HEK293 (cell line): Measurements from ENCODE around the gene MND1.
A peak's percentile ranks its signal among the peaks of the same experiment; 100 is the strongest.

ENCODE experiments used
- CTCF ChIA-PET: fragments of 350-600 bp; formaldehyde crosslinking; extraction: SDS; loops from one replicate; lab custom pipeline; 2021; ENCODE audit warnings: antibody characterized with exemption; lab: Yijun Ruan, JAX
- POLR2A ChIA-PET: fragments of 300-600 bp; formaldehyde crosslinking; extraction: SDS; loops from one replicate; lab custom pipeline; 2020; ENCODE audit warnings: antibody characterized with exemption, inconsistent platforms; lab: Yijun Ruan, JAX
- H3K27ac ChIP-seq: fragments of 200-500 bp; sonication (Bioruptor generic); 2 replicates; pipeline ENCODE4 v1.5.1; 2014; ENCODE audit warnings: low read depth, low read length, control low read depth, inconsistent platforms; ENCODE audit errors: extremely low read depth
- H3K36me3 ChIP-seq, 2 experiments: fragments of 200-500 bp in 1 of 2; sonication (Bioruptor generic) in 1 of 2; 1 replicate in 1 of 2; 2 replicates in 1 of 2; pipeline ENCODE4 v1.5.1; 2014 to 2017; ENCODE audit warnings: inconsistent platforms in 2 of 2, low read length in 2 of 2; ENCODE audit not compliant: control insufficient read depth in 2 of 2, insufficient read depth in 1 of 2
- H3K4me1 ChIP-seq: fragments of 200-500 bp; sonication (Bioruptor generic); 2 replicates; pipeline ENCODE4 v1.5.1; 2014; ENCODE audit warnings: mild to moderate bottlenecking, low read length, inconsistent platforms; ENCODE audit not compliant: control insufficient read depth, insufficient read depth
- H3K4me3 ChIP-seq: 2 replicates; pipeline ENCODE4 v1.5.1; 2011; ENCODE audit warnings: low read depth, mild to moderate bottlenecking, control low read depth, low read length, moderate library complexity
- H3K9me3 ChIP-seq: fragments of 200-500 bp; sonication (Bioruptor generic); 2 replicates; pipeline ENCODE4 v1.5.1; 2014; ENCODE audit warnings: low read depth, low read length, inconsistent platforms; ENCODE audit not compliant: control insufficient read depth, insufficient read depth
- GFI1B ChIP-seq: fragments of 450-650 bp; formaldehyde crosslinking; IDR thresholded peaks from 2 replicates; pipeline ENCODE4 v1.5.1; 2016; ENCODE audit warnings: missing biosample characterization, missing genetic modification characterization
- WT1 ChIP-seq: fragments of 450-650 bp; formaldehyde crosslinking; IDR thresholded peaks from 2 replicates; pipeline ENCODE4 v1.5.1; 2016; ENCODE audit warnings: missing biosample characterization, missing genetic modification characterization
- ZBTB48 ChIP-seq: fragments of 450-650 bp; formaldehyde crosslinking; IDR thresholded peaks from 2 replicates; pipeline ENCODE4 v1.5.1; 2016; ENCODE audit warnings: missing biosample characterization, missing genetic modification characterization
- ZBTB7A ChIP-seq: fragments of 450-650 bp; formaldehyde crosslinking; IDR thresholded peaks from 2 replicates; pipeline ENCODE4 v1.5.1; 2016; ENCODE audit warnings: low read depth, missing biosample characterization, missing genetic modification characterization
- ZFP3 ChIP-seq: fragments of 450-650 bp; formaldehyde crosslinking; IDR thresholded peaks from 2 replicates; pipeline ENCODE4 v1.5.1; 2016; ENCODE audit warnings: low read depth, missing biosample characterization, missing genetic modification characterization
- ZNF24 ChIP-seq: fragments of 450-650 bp; formaldehyde crosslinking; IDR thresholded peaks from 2 replicates; pipeline ENCODE4 v1.5.1; 2016; ENCODE audit warnings: missing biosample characterization, missing genetic modification characterization
- ZNF292 ChIP-seq: fragments of 450-650 bp; formaldehyde crosslinking; IDR thresholded peaks from 2 replicates; pipeline ENCODE4 v1.5.1; 2016; ENCODE audit warnings: low read depth, missing biosample characterization, missing genetic modification characterization, borderline replicate concordance
- ZNF423 ChIP-seq: fragments of 450-650 bp; formaldehyde crosslinking; IDR thresholded peaks from 2 replicates; pipeline ENCODE4 v1.5.1; 2016; ENCODE audit warnings: missing biosample characterization, missing genetic modification characterization
- ZNF544 ChIP-seq: fragments of 450-650 bp; formaldehyde crosslinking; IDR thresholded peaks from 2 replicates; pipeline ENCODE4 v1.5.0; 2017; ENCODE audit warnings: missing biosample characterization, missing genetic modification characterization
- ZNF621 ChIP-seq: fragments of 450-650 bp; formaldehyde crosslinking; IDR thresholded peaks from 2 replicates; pipeline ENCODE4 v1.5.1; 2017; ENCODE audit warnings: missing biosample characterization, missing genetic modification characterization
- ZNF626 ChIP-seq: fragments of 450-650 bp; sonication (Bioruptor Pico); formaldehyde crosslinking; IDR thresholded peaks from 2 replicates; pipeline ENCODE4 v1.5.1; 2018; ENCODE audit warnings: missing biosample characterization, missing genetic modification characterization, inconsistent platforms
- ZNF76 ChIP-seq: fragments of 450-650 bp; formaldehyde crosslinking; IDR thresholded peaks from 2 replicates; pipeline ENCODE4; 2016; ENCODE audit warnings: low read depth, missing biosample characterization, missing genetic modification characterization, borderline replicate concordance
- TF ChIP-seq, protein P1 (sequence below): fragments of 450-650 bp; formaldehyde crosslinking; IDR thresholded peaks from 2 replicates; pipeline ENCODE4 v1.5.1; 2017; ENCODE audit warnings: missing biosample characterization, missing genetic modification characterization
- TF ChIP-seq, protein P2 (sequence below): fragments of 450-650 bp; formaldehyde crosslinking; IDR thresholded peaks from 2 replicates; pipeline ENCODE4 v1.5.1; 2016; ENCODE audit warnings: missing biosample characterization, missing genetic modification characterization
- TF ChIP-seq, protein P3 (sequence below): fragments of 450-650 bp; formaldehyde crosslinking; conservative IDR thresholded peaks from 2 replicates; pipeline ENCODE4 v1.5.1; 2016; ENCODE audit warnings: low read depth, missing biosample characterization, missing genetic modification characterization
- TF ChIP-seq, protein P4 (sequence below): fragments of 450-650 bp; formaldehyde crosslinking; IDR thresholded peaks from 2 replicates; pipeline ENCODE4 v1.5.1; 2016; ENCODE audit warnings: missing biosample characterization, missing genetic modification characterization
- TF ChIP-seq, protein P5 (sequence below): fragments of 450-650 bp; formaldehyde crosslinking; IDR thresholded peaks from 2 replicates; pipeline ENCODE4 v1.5.1; 2016; ENCODE audit warnings: missing biosample characterization, missing genetic modification characterization
- TF ChIP-seq, protein P6 (sequence below): fragments of 450-650 bp; formaldehyde crosslinking; IDR thresholded peaks from 2 replicates; pipeline ENCODE4 v1.5.1; 2016; ENCODE audit warnings: missing biosample characterization, missing genetic modification characterization, borderline replicate concordance

MND1 gene

DNA sequence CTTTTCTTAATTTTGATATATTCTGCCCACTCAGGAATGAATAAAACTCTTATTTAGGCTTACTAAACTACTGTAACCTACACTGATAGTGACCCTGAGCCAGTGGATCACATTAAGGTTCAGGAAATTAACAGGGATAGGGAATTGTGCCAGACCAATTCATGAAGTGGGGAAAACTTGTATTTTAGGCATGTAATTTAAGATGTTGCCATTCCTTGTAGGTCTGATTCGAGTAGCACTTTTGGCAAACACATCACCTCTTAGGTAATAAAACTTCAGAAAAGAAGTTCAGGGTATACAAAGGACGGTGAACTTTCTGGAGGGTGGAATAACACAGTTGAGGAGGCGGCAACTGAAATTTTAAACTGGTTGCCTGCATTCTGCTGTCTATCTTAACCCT, 54.9 kb downstream of the MND1 start:
- no peaks in the 10 kb centered on the region for H3K9me3 ChIP-seq
- H3K4me1 ChIP-seq = no peaks in the 10 kb centered on the region
- H3K36me3 ChIP-seq = peaks cover 0 to 4% of the 10 kb centered on the region in 2 experiments; a peak in 2 of 3 replicates
- ChIA-PET POLR2A (no interaction called here), CTCF (interaction anchor here (1.2 kb wide), 1 partner anchor 10 kb away, joined by 4 read pairs; no protein-coding TSS in a partner anchor)
- no peak for TF ChIP-seq ZNF24 (tag by site-specific recombination)
- TF ChIP-seq, protein P1, sequence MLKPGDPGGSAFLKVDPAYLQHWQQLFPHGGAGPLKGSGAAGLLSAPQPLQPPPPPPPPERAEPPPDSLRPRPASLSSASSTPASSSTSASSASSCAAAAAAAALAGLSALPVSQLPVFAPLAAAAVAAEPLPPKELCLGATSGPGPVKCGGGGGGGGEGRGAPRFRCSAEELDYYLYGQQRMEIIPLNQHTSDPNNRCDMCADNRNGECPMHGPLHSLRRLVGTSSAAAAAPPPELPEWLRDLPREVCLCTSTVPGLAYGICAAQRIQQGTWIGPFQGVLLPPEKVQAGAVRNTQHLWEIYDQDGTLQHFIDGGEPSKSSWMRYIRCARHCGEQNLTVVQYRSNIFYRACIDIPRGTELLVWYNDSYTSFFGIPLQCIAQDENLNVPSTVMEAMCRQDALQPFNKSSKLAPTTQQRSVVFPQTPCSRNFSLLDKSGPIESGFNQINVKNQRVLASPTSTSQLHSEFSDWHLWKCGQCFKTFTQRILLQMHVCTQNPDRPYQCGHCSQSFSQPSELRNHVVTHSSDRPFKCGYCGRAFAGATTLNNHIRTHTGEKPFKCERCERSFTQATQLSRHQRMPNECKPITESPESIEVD (tag by site-specific recombination) = peak; percentile 24; the same call in 1 of the 2 replicates
- no peak overlapping the region for H3K4me3 ChIP-seq
- no peak overlapping the region for H3K27ac ChIP-seq

DNA sequence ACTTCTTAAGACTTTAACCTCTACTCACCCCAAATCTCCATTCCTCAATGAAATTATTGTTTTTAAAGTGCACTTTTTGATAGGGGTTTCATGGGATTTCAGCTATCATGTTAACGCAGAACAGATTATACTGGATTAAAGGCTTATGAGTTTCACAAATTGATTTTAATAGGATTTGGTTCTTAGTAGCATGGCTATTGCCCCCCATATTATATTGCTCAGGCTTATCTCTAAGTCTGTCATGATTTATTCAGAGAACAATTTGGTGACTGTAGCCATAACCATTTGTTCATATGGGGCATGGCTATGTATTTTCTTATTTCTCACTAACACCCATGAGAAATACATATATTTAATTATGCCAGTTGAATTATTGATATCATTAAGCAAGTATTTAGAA, 57.0 kb downstream of the MND1 start:
- POLR2A ChIA-PET = no interaction called here
- Histone ChIP-seq H3K4me1 (no peaks in the 10 kb centered on the region), H3K27ac (no peak overlapping the region), H3K9me3 (no peaks in the 10 kb centered on the region), H3K4me3 (no peak overlapping the region), H3K36me3 (peaks cover 0 to 4% of the 10 kb centered on the region in 2 experiments; a peak in 2 of 3 replicates)
- CTCF ChIA-PET = no interaction called here
- TF ChIP-seq, protein P2, sequence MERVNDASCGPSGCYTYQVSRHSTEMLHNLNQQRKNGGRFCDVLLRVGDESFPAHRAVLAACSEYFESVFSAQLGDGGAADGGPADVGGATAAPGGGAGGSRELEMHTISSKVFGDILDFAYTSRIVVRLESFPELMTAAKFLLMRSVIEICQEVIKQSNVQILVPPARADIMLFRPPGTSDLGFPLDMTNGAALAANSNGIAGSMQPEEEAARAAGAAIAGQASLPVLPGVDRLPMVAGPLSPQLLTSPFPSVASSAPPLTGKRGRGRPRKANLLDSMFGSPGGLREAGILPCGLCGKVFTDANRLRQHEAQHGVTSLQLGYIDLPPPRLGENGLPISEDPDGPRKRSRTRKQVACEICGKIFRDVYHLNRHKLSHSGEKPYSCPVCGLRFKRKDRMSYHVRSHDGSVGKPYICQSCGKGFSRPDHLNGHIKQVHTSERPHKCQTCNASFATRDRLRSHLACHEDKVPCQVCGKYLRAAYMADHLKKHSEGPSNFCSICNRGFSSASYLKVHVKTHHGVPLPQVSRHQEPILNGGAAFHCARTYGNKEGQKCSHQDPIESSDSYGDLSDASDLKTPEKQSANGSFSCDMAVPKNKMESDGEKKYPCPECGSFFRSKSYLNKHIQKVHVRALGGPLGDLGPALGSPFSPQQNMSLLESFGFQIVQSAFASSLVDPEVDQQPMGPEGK = no peak
- no peak for TF ChIP-seq ZFP3 (tag by site-specific recombination)
- no peak for TF ChIP-seq ZBTB48 (tag by site-specific recombination)
- TF ChIP-seq, protein P3, sequence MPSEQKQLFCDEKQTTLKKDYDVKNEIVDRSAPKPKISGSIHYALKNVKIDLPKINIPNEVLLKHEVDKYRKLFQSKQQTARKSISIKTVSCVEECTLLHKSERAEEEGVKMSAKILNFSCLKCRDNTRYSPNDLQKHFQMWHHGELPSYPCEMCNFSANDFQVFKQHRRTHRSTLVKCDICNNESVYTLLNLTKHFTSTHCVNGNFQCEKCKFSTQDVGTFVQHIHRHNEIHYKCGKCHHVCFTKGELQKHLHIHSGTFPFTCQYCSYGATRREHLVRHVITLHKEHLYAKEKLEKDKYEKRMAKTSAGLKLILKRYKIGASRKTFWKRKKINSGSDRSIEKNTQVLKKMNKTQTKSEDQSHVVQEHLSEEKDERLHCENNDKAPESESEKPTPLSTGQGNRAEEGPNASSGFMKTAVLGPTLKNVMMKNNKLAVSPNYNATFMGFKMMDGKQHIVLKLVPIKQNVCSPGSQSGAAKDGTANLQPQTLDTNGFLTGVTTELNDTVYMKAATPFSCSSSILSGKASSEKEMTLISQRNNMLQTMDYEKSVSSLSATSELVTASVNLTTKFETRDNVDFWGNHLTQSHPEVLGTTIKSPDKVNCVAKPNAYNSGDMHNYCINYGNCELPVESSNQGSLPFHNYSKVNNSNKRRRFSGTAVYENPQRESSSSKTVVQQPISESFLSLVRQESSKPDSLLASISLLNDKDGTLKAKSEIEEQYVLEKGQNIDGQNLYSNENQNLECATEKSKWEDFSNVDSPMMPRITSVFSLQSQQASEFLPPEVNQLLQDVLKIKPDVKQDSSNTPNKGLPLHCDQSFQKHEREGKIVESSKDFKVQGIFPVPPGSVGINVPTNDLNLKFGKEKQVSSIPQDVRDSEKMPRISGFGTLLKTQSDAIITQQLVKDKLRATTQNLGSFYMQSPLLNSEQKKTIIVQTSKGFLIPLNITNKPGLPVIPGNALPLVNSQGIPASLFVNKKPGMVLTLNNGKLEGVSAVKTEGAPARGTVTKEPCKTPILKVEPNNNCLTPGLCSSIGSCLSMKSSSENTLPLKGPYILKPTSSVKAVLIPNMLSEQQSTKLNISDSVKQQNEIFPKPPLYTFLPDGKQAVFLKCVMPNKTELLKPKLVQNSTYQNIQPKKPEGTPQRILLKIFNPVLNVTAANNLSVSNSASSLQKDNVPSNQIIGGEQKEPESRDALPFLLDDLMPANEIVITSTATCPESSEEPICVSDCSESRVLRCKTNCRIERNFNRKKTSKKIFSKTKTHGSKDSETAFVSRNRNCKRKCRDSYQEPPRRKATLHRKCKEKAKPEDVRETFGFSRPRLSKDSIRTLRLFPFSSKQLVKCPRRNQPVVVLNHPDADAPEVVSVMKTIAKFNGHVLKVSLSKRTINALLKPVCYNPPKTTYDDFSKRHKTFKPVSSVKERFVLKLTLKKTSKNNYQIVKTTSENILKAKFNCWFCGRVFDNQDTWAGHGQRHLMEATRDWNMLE (tag by site-specific recombination) = no peak
- TF ChIP-seq, protein P4, sequence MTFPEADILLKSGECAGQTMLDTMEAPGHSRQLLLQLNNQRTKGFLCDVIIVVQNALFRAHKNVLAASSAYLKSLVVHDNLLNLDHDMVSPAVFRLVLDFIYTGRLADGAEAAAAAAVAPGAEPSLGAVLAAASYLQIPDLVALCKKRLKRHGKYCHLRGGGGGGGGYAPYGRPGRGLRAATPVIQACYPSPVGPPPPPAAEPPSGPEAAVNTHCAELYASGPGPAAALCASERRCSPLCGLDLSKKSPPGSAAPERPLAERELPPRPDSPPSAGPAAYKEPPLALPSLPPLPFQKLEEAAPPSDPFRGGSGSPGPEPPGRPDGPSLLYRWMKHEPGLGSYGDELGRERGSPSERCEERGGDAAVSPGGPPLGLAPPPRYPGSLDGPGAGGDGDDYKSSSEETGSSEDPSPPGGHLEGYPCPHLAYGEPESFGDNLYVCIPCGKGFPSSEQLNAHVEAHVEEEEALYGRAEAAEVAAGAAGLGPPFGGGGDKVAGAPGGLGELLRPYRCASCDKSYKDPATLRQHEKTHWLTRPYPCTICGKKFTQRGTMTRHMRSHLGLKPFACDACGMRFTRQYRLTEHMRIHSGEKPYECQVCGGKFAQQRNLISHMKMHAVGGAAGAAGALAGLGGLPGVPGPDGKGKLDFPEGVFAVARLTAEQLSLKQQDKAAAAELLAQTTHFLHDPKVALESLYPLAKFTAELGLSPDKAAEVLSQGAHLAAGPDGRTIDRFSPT (tag by site-specific recombination) = no peak
- TF ChIP-seq GFI1B (tag by site-specific recombination) = no peak
- no peak for TF ChIP-seq WT1 (tag by site-specific recombination)
- TF ChIP-seq ZNF76 (tag by site-specific recombination) = no peak
- no peak for TF ChIP-seq ZNF621
- no peak for TF ChIP-seq ZNF292 (tag by site-specific recombination)
- TF ChIP-seq, protein P5, sequence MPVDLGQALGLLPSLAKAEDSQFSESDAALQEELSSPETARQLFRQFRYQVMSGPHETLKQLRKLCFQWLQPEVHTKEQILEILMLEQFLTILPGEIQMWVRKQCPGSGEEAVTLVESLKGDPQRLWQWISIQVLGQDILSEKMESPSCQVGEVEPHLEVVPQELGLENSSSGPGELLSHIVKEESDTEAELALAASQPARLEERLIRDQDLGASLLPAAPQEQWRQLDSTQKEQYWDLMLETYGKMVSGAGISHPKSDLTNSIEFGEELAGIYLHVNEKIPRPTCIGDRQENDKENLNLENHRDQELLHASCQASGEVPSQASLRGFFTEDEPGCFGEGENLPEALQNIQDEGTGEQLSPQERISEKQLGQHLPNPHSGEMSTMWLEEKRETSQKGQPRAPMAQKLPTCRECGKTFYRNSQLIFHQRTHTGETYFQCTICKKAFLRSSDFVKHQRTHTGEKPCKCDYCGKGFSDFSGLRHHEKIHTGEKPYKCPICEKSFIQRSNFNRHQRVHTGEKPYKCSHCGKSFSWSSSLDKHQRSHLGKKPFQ (tag by site-specific recombination) = no peak
- no peak for TF ChIP-seq ZNF626 (tag by site-specific recombination)
- no peak for TF ChIP-seq ZBTB7A (tag by site-specific recombination)
- no peak for TF ChIP-seq ZNF544
- TF ChIP-seq, protein P6, sequence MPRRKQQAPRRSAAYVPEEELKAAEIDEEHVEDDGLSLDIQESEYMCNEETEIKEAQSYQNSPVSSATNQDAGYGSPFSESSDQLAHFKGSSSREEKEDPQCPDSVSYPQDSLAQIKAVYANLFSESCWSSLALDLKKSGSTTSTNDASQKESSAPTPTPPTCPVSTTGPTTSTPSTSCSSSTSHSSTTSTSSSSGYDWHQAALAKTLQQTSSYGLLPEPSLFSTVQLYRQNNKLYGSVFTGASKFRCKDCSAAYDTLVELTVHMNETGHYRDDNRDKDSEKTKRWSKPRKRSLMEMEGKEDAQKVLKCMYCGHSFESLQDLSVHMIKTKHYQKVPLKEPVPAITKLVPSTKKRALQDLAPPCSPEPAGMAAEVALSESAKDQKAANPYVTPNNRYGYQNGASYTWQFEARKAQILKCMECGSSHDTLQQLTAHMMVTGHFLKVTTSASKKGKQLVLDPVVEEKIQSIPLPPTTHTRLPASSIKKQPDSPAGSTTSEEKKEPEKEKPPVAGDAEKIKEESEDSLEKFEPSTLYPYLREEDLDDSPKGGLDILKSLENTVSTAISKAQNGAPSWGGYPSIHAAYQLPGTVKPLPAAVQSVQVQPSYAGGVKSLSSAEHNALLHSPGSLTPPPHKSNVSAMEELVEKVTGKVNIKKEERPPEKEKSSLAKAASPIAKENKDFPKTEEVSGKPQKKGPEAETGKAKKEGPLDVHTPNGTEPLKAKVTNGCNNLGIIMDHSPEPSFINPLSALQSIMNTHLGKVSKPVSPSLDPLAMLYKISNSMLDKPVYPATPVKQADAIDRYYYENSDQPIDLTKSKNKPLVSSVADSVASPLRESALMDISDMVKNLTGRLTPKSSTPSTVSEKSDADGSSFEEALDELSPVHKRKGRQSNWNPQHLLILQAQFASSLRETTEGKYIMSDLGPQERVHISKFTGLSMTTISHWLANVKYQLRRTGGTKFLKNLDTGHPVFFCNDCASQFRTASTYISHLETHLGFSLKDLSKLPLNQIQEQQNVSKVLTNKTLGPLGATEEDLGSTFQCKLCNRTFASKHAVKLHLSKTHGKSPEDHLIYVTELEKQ (tag by site-specific recombination) = no peak
- TF ChIP-seq ZNF423 (tag by site-specific recombination) = no peak
